Tibial artery (tissue), 4 donors: Measurements from ENCODE around the gene NCBP1.

Experiments
- DNase-seq, 2 donors: peaks; one replicate each; pipeline ENCODE4 v3.0.0-alpha.2; 2019
- H3K27ac ChIP-seq, 2 donors: fragments of 200-600 bp; sonication (generic) in 1 of 2; 1 replicate in 1 of 2; 2 replicates in 1 of 2; pipeline ENCODE4 v1.5.1; 2018 to 2019; ENCODE audit warnings: mild to moderate bottlenecking in 1 of 2
- H3K27me3 ChIP-seq, 2 donors: fragments of 200-600 bp; sonication (generic) in 1 of 2; one replicate each; pipeline versions ENCODE4 v1.5.1 to v1.6.0; 2016 to 2019
- H3K36me3 ChIP-seq, 3 donors: fragments of 200-600 bp; sonication (generic) in 2 of 3; one replicate each; pipeline ENCODE4 v1.5.1; 2016 to 2019; ENCODE audit warnings: mild to moderate bottlenecking in 2 of 3
- H3K4me1 ChIP-seq, 4 donors: fragments of 200-600 bp; sonication (generic) in 2 of 4; 1 replicate in 3 of 4; 2 replicates in 1 of 4; pipeline ENCODE4 v1.5.1; 2016 to 2019
- H3K4me3 ChIP-seq, 2 donors: fragments of 200-600 bp; sonication (generic) in 1 of 2; 1 replicate in 1 of 2; 2 replicates in 1 of 2; pipeline ENCODE4 v1.5.1; 2018 to 2019; ENCODE audit warnings: mild to moderate bottlenecking in 2 of 2
- H3K9me3 ChIP-seq, 3 donors: fragments of 200-600 bp; sonication (generic) in 1 of 3; one replicate each; pipeline ENCODE4 v1.5.1; 2016 to 2019
- CTCF ChIP-seq, 2 experiments: fragments of 200-600 bp in 1 of 2; fragments of 450-650 bp in 1 of 2; IDR thresholded peaks; one replicate each; pipeline ENCODE4 v1.5.1; 2017 to 2019; ENCODE audit warnings: antibody characterized with exemption in 2 of 2, mild to moderate bottlenecking in 1 of 2, moderate library complexity in 1 of 2
- intact Hi-C: fragments of 100-400 bp; cut with DNase I; formaldehyde crosslinking; loops from one replicate; pipeline ENCODE4 v1.15.0; 2023; ENCODE audit warnings: low total_unique reads

The NCBP1 gene

GRCh38 chr9:97640325-97640724 lies 6.7 kb downstream of the NCBP1 start:
- DNase-seq, result no peak
- intact Hi-C loops, result no loop called here
- H3K9me3 ChIP-seq, result no peaks in the 10 kb centered on the region
- H3K27me3 ChIP-seq, result no peaks in the 10 kb centered on the region
- H3K4me1 ChIP-seq, result peaks cover 0 to 32% (median 10%) of the 10 kb centered on the region in 4 donors
- no peak overlapping the region for H3K27ac ChIP-seq
- H3K36me3 ChIP-seq, result peaks cover 5 to 24% (median 19%) of the 10 kb centered on the region in 3 donors
- no peak overlapping the region for H3K4me3 ChIP-seq
- no peak for TF ChIP-seq CTCF (IDR thresholded peaks at IDR 0.05)

- Histone ChIP-seq H3K4me3 (no peak overlapping the region), H3K4me1 (no peaks in the 10 kb centered on the region), H3K36me3 (peaks cover 36 to 47% (median 47%) of the 10 kb centered on the region in 3 donors), H3K9me3 (no peaks in the 10 kb centered on the region), H3K27me3 (no peaks in the 10 kb centered on the region), H3K27ac (no peak overlapping the region)
- TF ChIP-seq CTCF (IDR thresholded peaks at IDR 0.05), result no peak
- intact Hi-C loops, result no loop called here
- no peak for DNase-seq
Measured at GRCh38 chr9:97645720-97646119, 12.1 kb downstream of the NCBP1 start.

GRCh38 chr9:97647996-97648395 lies 14.4 kb downstream of the NCBP1 start:
- no peak for DNase-seq
- no peaks in the 10 kb centered on the region for H3K4me1 ChIP-seq
- no peak overlapping the region for H3K4me3 ChIP-seq
- intact Hi-C loops, result no loop called here
- no peaks in the 10 kb centered on the region for H3K27me3 ChIP-seq
- peaks cover 46 to 64% (median 56%) of the 10 kb centered on the region in 3 donors for H3K36me3 ChIP-seq
- H3K9me3 ChIP-seq, result no peaks in the 10 kb centered on the region
- no peak overlapping the region for H3K27ac ChIP-seq
- TF ChIP-seq CTCF (IDR thresholded peaks at IDR 0.05), result no peak

GRCh38 chr9:97651646-97652045 lies 18.0 kb downstream of the NCBP1 start:
- Histone ChIP-seq H3K4me3 (no peak overlapping the region), H3K4me1 (no peaks in the 10 kb centered on the region), H3K27ac (no peak overlapping the region), H3K27me3 (no peaks in the 10 kb centered on the region), H3K9me3 (no peaks in the 10 kb centered on the region), H3K36me3 (peaks cover 70 to 77% (median 71%) of the 10 kb centered on the region in 3 donors)
- intact Hi-C loops, result no loop called here
- no peak for DNase-seq
- no peak for TF ChIP-seq CTCF (IDR thresholded peaks at IDR 0.05)

- DNase-seq, result no peak
- Histone ChIP-seq H3K4me1 (no peaks in the 10 kb centered on the region), H3K36me3 (peaks cover 65 to 89% (median 88%) of the 10 kb centered on the region in 3 donors)
Measured at GRCh38 chr9:97658707-97659106, 25.1 kb downstream of the NCBP1 start.

More at GRCh38 chr9:97658707-97659106, 25.1 kb downstream of the NCBP1 start:
- Histone ChIP-seq H3K27ac (no peak overlapping the region), H3K9me3 (no peaks in the 10 kb centered on the region), H3K27me3 (no peaks in the 10 kb centered on the region), H3K4me3 (no peak overlapping the region)
- intact Hi-C loops, result no loop called here
- no peak for TF ChIP-seq CTCF (IDR thresholded peaks at IDR 0.05)
